HG02885 (cell line): Measurements from ENCODE around the gene OPRM1.
"Not testable (repeated sequence)": the region's sequence is repeated elsewhere in the genome, so short reads cannot be mapped to it uniquely, and the experiment has no call there.

Experiments
- ATAC-seq: cut with Tn5 transposase; IDR thresholded peaks from one replicate; pipeline ENCODE4 v1.9.1; 2021; ENCODE audit warnings: mild to moderate bottlenecking; ENCODE audit not compliant: unreplicated experiment, poor library complexity

The OPRM1 gene

DNA sequence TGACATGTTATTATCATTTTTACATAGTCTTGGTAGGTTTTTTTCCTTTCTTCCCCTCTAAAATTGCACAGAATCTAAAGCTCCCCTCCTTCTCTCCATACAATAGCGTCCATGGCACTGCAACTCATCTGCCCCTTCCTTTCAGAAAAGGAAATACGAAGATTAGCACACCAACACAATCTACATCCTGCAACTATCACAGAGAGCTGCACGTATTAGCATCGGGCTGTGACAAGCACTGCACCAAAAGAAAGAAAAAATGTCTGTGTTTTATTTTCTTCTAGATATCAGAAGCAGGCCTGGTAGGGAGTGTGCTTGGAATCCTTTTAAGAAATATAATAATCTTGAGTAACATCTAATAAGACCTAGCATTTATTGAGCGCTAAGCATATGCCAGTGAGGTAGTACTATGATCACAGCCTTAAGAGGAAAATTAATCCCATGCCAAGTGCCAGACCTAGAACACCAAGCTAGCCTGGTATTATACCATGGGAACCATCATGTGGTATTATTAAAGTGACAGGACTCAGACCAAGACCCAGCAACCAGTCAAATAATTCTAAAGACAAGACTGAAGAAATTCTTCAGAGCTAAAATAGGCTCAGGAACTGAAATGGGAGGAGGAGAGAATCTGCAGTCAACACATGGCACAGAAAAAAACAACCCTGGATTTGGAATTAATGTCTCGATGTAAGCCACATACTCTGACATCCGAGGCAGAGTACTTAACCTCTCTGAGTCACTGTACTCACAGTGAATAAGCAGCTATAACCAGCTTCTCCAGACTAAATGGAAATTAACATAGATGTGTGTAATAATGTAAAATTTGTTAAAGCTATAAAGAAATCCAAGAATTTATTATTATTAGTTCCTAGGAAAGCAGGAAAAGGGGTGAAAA lies 193.2 kb downstream of the OPRM1 start:
- no peak for ATAC-seq

DNA sequence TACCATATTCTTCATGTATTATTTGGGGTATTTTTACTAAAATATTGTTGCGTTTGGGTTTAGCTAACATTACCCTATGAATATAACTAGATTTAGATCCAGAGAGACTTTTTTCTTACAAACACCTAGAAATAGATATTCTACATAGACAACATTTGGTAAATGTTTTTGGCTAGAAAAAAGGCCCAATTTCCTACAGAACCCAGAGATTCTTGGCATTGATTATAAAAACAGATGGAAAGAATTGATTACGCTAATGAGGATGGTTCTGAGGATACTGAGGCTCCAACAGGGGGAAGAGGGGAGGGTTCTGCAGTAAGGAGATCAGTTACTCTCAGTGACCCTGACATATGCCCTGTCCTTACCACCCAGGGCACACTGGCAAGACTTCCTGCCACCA lies 194.3 kb downstream of the OPRM1 start:
- ATAC-seq: no peak

DNA sequence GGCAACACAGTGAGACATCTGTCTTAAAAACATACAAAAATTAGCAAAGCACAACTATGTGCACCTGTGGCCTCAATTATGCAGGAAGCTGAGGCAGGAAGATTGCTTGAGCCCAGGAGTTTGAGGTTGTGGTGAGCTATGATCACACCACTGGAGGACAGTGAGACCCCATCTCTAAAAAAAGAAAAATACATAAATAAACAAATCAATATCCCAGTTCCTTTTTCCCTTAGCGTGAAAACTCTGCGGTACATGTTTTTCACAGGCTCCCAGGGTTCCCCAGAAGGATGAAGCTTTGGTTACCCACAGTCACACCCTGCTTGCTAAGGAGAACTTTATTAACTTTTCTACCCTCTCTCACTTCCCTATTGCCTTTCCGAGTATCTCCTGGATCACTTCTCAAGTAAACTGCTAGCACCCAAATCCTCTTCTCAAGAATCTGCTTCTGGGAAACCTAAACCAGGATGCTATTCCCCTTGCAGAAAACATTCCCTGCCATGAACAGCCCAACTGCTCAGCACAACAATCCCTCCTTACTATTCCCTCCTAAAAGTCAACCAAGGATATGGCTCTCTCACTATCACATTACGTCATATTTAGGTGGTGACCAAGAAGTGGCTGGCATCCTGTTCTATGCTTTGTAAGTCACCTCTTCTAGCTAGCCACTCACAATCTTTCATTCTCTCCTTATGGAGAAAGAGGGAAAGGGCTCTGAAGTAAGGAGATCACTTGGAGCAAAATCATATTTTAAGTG lies 195.2 kb downstream of the OPRM1 start:
- peak; percentile 51 for ATAC-seq

DNA sequence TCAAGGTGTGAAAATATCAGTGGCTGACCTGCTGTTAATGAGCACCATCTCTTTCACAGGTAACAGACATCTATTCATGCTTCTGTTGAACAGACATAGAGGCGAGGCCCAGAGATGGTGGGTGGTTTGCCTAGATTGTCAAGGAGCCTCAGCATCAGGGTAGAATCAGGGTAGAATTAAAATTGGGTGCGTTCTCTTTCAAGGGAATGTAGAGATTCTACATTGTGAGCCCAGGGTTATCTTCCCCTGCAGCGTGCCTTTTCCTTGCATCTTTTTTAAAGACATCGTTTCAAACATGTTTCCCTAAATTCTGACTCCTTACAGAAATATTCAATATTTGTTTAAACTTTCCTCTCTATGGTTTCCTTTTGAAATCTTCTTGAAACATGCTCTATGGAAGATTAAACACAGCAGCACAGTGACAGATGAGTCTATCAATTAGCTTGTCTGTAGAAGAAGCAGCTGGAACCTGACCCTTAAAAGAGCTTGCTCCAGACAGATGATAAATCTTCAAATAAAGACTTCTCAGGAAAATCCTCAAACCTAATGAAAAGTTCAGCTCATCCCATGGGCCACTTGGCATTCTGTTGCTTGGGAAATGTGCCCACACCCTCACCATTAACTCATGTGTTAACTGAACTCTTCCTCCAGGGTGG lies 197.7 kb downstream of the OPRM1 start:
- ATAC-seq: no peak

DNA sequence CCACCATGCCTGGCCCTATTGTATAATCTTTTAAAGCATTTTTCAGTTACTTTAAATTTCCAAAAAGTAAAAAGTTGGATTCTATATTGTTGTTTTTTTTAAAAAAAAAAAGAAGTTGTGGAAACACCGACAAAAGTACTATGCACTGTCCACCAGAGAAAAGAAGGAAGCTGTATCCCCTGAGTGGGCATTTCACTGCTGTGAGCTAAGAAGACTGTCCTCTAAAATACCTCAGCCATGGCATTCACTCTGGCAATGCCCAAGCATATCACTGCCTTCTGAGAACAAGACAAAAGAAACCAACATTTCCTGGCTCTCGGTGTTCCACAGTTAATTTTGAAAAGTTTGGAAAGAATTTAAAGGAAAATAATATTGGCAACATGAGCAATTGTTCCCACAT lies 199.8 kb downstream of the OPRM1 start:
- ATAC-seq: no peak

DNA sequence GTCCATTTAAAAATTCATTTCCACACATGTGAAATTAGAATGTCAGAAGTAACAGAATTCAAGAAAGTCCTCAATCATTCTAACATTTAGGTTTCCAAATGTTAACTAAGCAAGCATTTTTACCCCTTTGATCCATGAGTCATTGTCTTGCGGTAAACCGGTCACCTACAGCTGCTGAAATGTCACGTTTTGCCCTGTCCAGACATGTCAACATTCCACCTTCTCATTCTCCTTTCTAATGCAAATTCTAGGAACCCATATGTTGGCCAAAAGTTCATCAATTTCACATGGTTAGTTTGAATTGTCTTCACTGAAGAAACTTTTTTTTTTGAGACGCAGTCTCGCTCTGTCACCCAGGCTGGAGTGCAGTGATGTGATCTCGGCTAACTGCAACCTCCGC lies 200.4 kb downstream of the OPRM1 start:
- ATAC-seq: no peak

DNA sequence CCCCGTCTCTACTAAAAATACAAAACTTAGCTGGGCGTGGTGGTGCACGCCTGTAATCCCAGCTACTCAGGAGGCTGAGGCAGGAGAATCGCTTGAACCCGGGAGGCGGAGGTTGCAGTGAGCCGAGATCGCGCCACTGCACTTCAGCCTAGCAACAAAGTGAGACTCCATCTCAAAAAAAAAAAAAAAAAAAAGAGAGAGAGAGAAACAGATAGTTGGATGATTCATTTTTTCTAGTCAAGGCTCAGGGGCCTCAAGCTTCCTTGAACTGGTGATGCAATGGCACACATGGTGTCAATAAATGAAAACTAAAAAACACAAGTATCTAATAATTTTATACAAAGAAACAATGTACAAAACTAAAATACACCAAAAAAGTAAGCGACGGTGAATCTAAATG lies 202.0 kb downstream of the OPRM1 start:
- ATAC-seq: not testable (repeated sequence)

DNA sequence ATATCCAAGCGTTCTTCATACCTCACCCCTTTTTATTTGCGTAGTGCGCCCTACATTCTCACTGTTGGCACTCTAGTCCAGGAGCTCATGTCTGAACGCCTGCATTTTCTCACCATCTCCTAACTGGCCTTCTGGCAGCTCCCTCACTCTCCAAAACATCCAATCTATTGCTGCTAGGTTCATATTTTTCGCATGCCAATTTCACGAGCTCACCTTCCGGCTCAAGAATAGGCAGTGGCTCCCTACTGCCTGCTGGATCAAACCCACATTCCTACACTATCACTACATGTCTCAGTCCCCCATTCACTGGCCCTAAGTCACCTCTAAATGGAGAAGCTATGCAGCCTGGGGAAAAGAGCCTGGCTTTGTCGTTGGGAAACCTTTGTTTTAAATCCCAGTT lies 202.5 kb downstream of the OPRM1 start:
- ATAC-seq: no peak

DNA sequence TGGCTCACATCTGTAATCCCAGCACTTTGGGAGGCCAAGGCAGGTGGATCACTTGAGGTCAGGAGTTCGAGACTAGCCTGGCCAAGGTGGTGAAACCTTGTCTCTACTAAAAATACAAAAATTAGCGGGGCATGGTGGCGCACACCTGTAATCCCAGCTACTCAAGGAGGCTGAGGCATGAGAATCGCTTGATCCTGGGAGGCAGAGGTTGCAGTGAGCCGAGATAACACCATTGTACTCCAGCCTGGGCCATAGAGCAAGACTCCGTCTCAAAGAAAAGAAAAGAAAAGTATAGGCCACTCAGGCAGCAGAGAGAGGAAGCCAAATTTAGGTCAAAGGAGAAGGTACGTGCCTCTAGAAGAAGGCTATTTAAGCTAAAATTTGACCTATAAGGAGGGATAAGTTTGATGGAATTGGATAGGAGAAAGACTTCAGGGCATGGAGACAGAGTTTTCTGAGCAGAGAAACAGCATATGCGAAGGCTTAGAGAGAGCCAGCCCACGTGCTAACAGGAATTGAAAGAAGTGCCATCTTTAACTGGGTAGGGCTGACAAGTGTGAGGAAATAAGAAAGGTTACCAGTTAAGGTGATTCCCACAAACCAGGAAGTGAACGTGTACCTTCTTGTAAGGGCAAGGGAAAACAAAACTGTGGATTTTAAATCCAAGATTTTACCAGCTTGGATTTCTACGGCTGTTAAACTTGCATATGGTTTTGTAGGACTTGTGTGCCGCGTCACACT lies 203.7 kb downstream of the OPRM1 start:
- ATAC-seq: no peak

DNA sequence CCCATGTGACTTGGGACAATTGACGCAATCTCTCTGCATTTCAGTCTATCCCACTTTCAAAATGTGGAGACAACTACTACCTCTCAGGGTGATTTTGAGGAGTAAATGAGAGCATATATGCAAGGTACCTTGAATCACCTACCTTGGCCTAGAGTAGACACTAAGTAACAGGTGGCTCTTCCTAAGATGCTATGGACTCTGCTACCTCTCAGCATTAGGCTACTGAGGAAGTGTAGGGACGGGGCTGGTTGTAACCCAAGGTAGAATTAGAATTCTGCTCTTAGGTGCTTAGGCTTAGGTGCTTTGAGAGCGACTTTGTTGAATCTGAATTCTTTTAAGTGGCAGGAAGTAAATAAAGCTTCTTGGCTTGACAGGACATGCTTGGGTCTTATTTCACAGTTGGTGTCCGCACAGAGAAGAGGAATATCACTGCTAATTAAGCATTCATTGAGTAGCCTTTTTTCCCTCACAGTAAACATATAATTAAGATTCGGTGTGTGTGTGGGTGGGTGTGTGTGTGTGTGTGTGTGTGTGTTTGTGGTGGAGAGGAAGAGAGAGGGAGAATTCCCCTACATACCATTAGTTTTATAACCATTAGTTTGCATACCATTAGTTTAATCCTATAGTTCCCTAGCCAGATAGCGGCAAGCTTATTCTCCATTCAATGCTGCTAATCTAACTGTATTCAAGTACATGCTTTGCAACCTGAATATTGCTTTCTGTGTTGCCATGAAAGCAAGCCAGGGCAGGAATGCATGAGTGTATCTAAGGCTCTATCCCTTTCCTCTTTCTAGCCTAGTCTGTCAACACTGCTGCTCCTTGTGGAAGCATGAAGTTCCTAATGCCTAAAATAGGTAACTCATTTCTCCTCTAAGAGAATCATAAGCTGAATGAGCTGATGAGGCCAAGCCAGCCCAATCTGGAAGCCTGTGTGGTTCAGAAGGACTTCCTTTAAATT lies 205.0 kb downstream of the OPRM1 start:
- no peak for ATAC-seq

DNA sequence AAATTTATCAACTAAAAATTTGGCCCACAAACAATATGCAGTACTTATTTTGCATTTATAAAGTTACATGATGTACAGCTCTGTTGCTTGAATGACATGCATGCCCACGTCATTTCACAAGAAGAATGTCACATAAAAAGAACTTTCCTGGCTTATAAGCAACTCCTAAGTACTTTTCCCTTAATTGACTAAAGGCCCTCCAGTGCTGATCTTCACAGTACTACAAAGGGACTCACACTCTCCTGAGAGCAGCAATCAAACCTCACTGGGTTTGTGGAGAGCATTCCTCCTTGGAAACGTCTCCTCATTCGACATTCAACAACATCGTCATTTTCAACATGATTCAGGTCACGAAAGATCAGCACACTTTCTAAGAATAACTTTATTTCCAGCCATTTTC lies 206.5 kb downstream of the OPRM1 start:
- ATAC-seq: no peak

DNA sequence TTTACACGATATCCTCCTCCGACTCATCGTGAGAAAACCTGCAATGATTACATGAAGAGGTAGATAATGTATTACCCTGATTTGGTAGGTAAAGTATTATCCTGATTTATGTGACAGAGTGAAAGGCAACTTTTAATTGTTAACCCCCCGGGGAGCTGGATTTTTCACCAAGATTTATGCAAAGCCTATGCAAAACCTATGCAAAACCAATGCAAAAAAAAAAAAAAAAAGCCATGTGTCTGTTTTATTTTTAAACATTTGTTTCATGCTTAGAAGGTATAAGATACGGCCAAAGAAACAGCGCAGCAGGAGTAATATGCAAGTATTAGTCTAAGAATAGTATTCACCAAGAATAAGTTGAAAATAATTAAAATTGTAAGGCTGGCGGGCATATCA lies 207.7 kb downstream of the OPRM1 start:
- ATAC-seq: no peak

DNA sequence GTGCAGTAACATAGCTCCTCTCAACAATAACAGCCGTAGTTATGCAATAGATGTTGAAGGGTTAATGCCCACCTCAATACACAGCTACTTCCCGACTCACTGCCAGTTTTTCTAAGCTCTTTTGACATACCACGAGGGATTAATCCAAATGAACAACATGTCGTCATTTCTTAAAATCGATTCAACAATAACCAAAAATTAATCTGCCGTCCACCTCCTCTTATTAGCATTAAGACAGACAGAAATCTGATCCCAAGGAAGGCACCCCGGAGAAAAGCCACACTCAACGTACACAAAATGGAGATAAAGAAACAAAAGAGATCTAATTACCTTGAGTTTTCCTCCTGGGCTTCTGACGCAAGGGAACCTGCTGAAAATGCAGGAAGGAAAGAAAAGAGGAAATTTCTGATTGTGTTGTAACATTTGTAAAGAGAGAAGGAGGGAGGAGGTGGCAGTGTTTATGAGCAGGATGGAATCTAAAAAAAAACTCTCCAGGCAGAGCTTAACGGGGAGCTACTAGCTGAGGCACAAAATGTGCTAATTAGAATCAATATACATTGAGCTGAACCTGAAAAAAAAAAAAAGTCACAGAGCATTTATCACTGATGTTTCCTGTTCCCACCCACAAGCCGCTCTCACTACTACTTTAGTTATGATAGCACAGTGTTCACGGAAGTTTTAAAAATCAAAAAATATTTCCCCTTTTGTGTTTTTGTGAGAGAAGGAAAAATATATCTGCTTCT lies 208.2 kb downstream of the OPRM1 start:
- ATAC-seq: peak; percentile 53

DNA sequence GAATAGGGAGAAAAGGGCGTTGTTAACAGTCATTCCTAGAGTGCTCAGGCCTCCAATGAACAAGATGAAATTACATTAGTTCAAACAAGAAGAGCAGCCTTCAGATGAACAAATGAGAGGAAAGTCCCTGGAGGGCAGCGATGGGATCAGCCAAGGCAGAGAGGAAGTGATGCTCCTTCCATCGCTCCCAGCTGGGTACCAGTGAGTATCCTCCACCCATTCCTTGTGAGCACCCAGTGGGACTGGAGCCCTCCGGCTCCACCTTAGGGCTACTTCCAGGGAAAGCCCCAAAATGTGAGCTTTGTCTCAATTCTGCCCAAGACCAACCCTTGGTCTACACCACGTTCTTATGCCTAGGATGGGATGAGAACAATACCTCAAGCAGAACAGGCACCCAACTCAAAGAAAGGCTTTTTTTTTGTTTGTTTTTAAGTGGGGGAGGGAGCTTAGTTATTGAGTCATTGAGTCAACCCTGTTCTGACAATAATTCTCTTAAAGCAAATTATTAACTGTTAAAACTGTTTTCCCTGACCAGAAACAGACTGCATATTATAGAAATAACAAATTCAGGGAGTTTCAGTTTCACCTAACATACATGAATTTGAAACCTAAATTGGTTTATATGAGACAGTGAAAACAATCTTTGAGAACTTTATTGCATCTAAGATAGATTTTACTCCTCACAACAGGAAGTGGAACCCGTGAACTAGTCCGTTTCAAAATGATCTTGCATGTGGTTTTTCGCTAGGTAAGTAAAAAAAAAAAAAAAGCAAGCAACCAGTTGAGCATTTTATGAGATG lies 210.7 kb downstream of the OPRM1 start:
- peak; percentile 82 for ATAC-seq

DNA sequence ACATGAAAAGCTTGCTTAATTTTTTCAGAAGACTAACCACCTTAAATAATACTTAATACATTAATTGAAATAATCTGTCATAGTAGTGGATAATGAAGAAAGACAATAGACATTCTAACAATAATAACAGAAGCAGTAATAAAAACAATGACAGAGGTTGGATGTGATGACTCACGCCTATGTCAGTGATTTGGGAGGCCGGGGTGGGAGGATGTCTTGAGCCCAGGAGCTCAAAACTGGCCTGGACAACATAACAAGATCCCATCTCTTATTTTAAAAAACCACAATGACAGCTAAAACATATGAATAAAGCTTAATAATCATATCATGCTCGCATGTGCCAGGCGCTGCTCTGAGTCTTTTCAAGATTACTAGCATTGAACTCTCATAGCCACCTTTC lies 212.1 kb downstream of the OPRM1 start:
- no peak for ATAC-seq

DNA sequence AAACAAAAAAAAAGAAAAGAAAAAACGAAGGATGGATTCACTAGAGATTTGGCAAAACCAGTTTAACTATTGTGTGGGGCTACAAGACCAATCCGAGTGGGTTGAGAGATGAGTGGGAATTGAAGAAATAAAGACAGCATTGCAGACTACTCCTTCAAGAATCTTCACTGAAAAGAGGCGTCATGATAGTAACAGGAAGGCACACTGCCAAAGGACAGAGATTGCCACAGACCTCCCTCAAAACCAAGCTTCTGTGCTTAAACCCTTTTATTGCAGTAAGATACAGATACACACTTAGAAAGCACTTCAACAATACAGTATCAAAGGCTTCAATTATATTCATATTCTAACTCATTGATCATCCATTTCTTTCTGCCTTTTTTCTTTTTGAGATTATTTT lies 213.6 kb downstream of the OPRM1 start:
- ATAC-seq: no peak

DNA sequence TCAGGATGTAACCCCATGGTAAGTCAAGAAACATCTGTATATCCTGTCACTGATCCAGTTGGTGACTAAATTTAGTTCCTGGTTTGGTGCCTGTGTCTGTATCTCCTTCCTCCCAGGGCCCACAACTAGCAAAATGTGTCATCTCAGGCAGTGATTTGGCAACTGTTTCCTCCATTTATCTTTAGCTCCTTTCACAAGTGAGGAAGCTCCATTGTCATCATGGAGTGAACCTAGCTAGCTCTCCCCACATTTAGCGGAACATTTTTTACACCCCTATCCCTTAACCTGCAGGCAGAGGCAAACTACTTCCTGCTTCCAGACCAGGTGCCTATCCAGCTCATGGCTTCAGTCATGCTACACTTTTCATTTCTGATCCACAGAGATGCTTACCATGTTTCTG lies 218.0 kb downstream of the OPRM1 start:
- no peak for ATAC-seq
